HEK293 (cell line): Measurements from ENCODE around the gene SUMO3.

Source experiments
- CTCF ChIA-PET: fragments of 350-600 bp; formaldehyde crosslinking; extraction: SDS; loops from one replicate; lab custom pipeline; 2021; ENCODE audit warnings: antibody characterized with exemption; lab: Yijun Ruan, JAX
- POLR2A ChIA-PET: fragments of 300-600 bp; formaldehyde crosslinking; extraction: SDS; loops from one replicate; lab custom pipeline; 2020; ENCODE audit warnings: antibody characterized with exemption, inconsistent platforms; lab: Yijun Ruan, JAX
- H3K27ac ChIP-seq: fragments of 200-500 bp; sonication (Bioruptor generic); 2 replicates; pipeline ENCODE4 v1.5.1; 2014; ENCODE audit warnings: low read depth, low read length, control low read depth, inconsistent platforms; ENCODE audit errors: extremely low read depth
- H3K36me3 ChIP-seq, 2 experiments: fragments of 200-500 bp in 1 of 2; sonication (Bioruptor generic) in 1 of 2; 1 replicate in 1 of 2; 2 replicates in 1 of 2; pipeline ENCODE4 v1.5.1; 2014 to 2017; ENCODE audit warnings: inconsistent platforms in 2 of 2, low read length in 2 of 2; ENCODE audit not compliant: control insufficient read depth in 2 of 2, insufficient read depth in 1 of 2
- H3K4me1 ChIP-seq: fragments of 200-500 bp; sonication (Bioruptor generic); 2 replicates; pipeline ENCODE4 v1.5.1; 2014; ENCODE audit warnings: mild to moderate bottlenecking, low read length, inconsistent platforms; ENCODE audit not compliant: control insufficient read depth, insufficient read depth
- H3K4me3 ChIP-seq: 2 replicates; pipeline ENCODE4 v1.5.1; 2011; ENCODE audit warnings: low read depth, mild to moderate bottlenecking, control low read depth, low read length, moderate library complexity
- H3K9me3 ChIP-seq: fragments of 200-500 bp; sonication (Bioruptor generic); 2 replicates; pipeline ENCODE4 v1.5.1; 2014; ENCODE audit warnings: low read depth, low read length, inconsistent platforms; ENCODE audit not compliant: control insufficient read depth, insufficient read depth
- KLF8 ChIP-seq: fragments of 450-650 bp; formaldehyde crosslinking; IDR thresholded peaks from 2 replicates; pipeline ENCODE4 v1.5.1; 2016; ENCODE audit warnings: missing biosample characterization, missing genetic modification characterization
- MEIS1 ChIP-seq: sonication (generic); formaldehyde crosslinking; IDR thresholded peaks from 2 replicates; pipeline ENCODE4 v1.8.1; 2022; ENCODE audit warnings: missing genetic modification reagents, mild to moderate bottlenecking, borderline replicate concordance
- SETDB1 ChIP-seq: IDR thresholded peaks from one replicate; pipeline ENCODE4 v1.6.1; 2017; ENCODE audit warnings: mild to moderate bottlenecking, low read length, moderate library complexity, mixed read lengths; ENCODE audit not compliant: insufficient read length
- ZBTB11 ChIP-seq: fragments of 450-650 bp; formaldehyde crosslinking; conservative IDR thresholded peaks from 2 replicates; pipeline ENCODE4 v1.5.1; 2016; ENCODE audit warnings: low read depth, missing biosample characterization, missing genetic modification characterization
- ZBTB26 ChIP-seq: fragments of 450-650 bp; formaldehyde crosslinking; optimal IDR thresholded peaks from 2 replicates; pipeline ENCODE3; 2016; ENCODE audit warnings: missing biosample characterization, mild to moderate bottlenecking, missing genetic modification characterization
- ZBTB49 ChIP-seq: fragments of 450-650 bp; formaldehyde crosslinking; IDR thresholded peaks from 2 replicates; pipeline ENCODE4 v1.5.1; 2016; ENCODE audit warnings: missing biosample characterization, missing genetic modification characterization, low read depth
- ZFP3 ChIP-seq: fragments of 450-650 bp; formaldehyde crosslinking; IDR thresholded peaks from 2 replicates; pipeline ENCODE4 v1.5.1; 2016; ENCODE audit warnings: low read depth, missing biosample characterization, missing genetic modification characterization
- ZNF112 ChIP-seq: fragments of 450-650 bp; formaldehyde crosslinking; IDR thresholded peaks from 2 replicates; pipeline ENCODE4 v1.5.0; 2017; ENCODE audit warnings: missing biosample characterization, missing genetic modification characterization
- ZNF121 ChIP-seq: fragments of 450-650 bp; formaldehyde crosslinking; IDR thresholded peaks from 2 replicates; pipeline ENCODE4 v1.5.1; 2016; ENCODE audit warnings: missing biosample characterization, missing genetic modification characterization
- ZNF248 ChIP-seq: fragments of 450-650 bp; formaldehyde crosslinking; IDR thresholded peaks from 2 replicates; pipeline ENCODE4 v1.5.1; 2017; ENCODE audit warnings: missing biosample characterization, missing genetic modification characterization
- ZNF292 ChIP-seq: fragments of 450-650 bp; formaldehyde crosslinking; IDR thresholded peaks from 2 replicates; pipeline ENCODE4 v1.5.1; 2016; ENCODE audit warnings: low read depth, missing biosample characterization, missing genetic modification characterization, borderline replicate concordance
- ZNF449 ChIP-seq: fragments of 450-650 bp; formaldehyde crosslinking; IDR thresholded peaks from 2 replicates; pipeline ENCODE4 v1.5.1; 2017; ENCODE audit warnings: missing biosample characterization, mild to moderate bottlenecking, missing genetic modification characterization, moderate library complexity
- ZNF48 ChIP-seq: fragments of 450-650 bp; formaldehyde crosslinking; IDR thresholded peaks from 2 replicates; pipeline ENCODE4 v1.5.1; 2016; ENCODE audit warnings: missing biosample characterization, missing genetic modification characterization
- ZNF501 ChIP-seq: fragments of 450-650 bp; formaldehyde crosslinking; IDR thresholded peaks from 2 replicates; pipeline ENCODE4 v1.5.1; 2016; ENCODE audit warnings: missing biosample characterization, missing genetic modification characterization
- ZNF518A ChIP-seq: fragments of 450-650 bp; formaldehyde crosslinking; conservative IDR thresholded peaks from 2 replicates; pipeline ENCODE4 v1.5.1; 2016; ENCODE audit warnings: low read depth, missing biosample characterization, missing genetic modification characterization
- ZNF549 ChIP-seq: fragments of 450-650 bp; IDR thresholded peaks from 2 replicates; pipeline ENCODE4 v1.5.1; 2018; ENCODE audit warnings: missing biosample characterization, missing genetic modification characterization, mild to moderate bottlenecking, inconsistent platforms, moderate library complexity
- ZNF776 ChIP-seq: fragments of 450-650 bp; formaldehyde crosslinking; IDR thresholded peaks from 2 replicates; pipeline ENCODE4 v1.5.0; 2017; ENCODE audit warnings: missing biosample characterization, missing genetic modification characterization, borderline replicate concordance
- ZNF791 ChIP-seq: fragments of 450-650 bp; formaldehyde crosslinking; IDR thresholded peaks from 2 replicates; pipeline ENCODE4 v1.5.1; 2016; ENCODE audit warnings: missing biosample characterization, missing genetic modification characterization

SUMO3 gene

GRCh38 chr21:44848821-44849521 is 31.1 kb upstream of the SUMO3 start:
- TF ChIP-seq ZNF48 (tag by site-specific recombination) = no peak
- TF ChIP-seq KLF8 (tag by site-specific recombination) = no peak
- no peak for TF ChIP-seq ZNF518A (tag by site-specific recombination)
- TF ChIP-seq ZNF449 (tag by site-specific recombination) = no peak
- no peak for TF ChIP-seq ZNF121 (tag by site-specific recombination)
- no peak for TF ChIP-seq ZBTB49 (tag by site-specific recombination)
- no peak for TF ChIP-seq ZBTB11 (tag by site-specific recombination)
- no peak for TF ChIP-seq SETDB1
- no peak for TF ChIP-seq ZNF791 (tag by site-specific recombination)
- no peak for TF ChIP-seq ZNF292 (tag by site-specific recombination)
- TF ChIP-seq ZNF549 (tag by site-specific recombination) = no peak
- no peak for TF ChIP-seq ZNF501
- no peak for TF ChIP-seq ZNF776 (tag by site-specific recombination)
- TF ChIP-seq ZNF112 (tag by site-specific recombination) = no peak
- TF ChIP-seq ZBTB26 (tag by site-specific recombination) = no peak
- no peak for TF ChIP-seq MEIS1
- TF ChIP-seq ZNF248 = no peak
- no peak for TF ChIP-seq ZFP3 (tag by site-specific recombination)
- CTCF ChIA-PET = interaction anchor here (0.6 kb wide), 1 partner anchor 280 kb away, joined by 3 read pairs; no protein-coding TSS in a partner anchor
- Histone ChIP-seq H3K4me1 (no peaks in the 10 kb centered on the region), H3K4me3 (no peak overlapping the region), H3K27ac (no peak overlapping the region), H3K9me3 (no peaks in the 10 kb centered on the region), H3K36me3 (peaks cover 0 to 51% of the 10 kb centered on the region in 2 experiments; a peak in 2 of 3 replicates)
- POLR2A ChIA-PET = no interaction called here
